ENCODE data around the gene TNPO1.
"Not testable (repeated sequence)": the region's sequence is repeated elsewhere in the genome, so short reads cannot be mapped to it uniquely, and the experiment has no call there.

The TNPO1 gene

DNA sequence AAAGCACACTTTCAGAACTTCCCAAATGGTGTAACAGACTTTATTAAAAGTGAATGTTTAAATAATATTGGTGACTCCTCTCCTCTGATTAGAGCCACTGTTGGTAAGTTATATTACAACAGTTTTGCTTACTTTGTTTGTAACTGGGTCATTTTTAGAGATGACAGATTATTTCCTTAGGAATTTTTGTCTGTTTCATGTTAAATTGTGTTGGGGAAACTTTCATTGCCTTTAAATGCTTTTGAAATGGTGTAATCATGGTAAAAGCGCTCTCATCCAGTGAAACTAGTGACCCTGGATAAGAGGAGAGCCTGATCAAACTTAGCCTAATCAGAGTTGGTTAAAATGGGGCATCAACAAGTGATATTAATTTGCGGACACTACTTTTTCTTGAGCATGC is 39.4 kb downstream of the TNPO1 start:
- DNase-seq: no peak

DNA sequence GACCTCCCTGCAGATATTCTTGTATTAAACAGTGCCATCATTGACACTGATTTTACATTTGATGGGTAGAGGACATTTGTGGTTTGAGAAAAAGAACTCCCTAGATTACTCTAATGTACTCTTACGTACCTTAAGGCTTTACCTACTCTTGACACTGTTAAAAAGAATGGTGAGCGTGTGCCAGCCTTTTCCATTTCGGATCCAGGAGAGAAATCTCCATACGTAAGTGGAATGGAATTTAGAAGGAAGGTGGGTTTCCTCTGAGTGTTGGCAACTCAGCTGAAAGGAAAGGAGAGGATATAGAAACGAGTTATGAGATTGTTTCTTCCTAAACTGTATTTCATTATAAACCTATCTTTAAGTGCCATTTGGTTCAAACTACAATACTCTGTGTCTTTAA is 40.9 kb downstream of the TNPO1 start:
- no peak for DNase-seq

DNA sequence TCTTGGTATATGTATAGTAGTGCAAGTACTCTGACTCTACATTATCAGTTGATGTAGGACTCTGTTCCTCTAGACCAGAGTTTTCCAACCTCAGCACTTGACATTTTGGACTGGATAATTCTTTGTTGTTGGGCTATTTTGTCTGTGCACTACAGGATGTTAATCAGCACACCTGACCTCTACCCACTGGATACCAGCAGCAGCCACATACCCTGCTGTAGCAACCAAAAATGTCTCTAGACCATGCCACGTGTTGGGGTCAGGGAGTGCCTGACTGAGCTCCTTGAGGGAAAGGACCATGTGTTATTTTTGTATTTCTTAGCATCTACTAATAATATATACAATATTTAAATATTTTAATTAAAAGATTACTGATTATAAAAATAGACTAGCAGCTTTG is 42.7 kb downstream of the TNPO1 start:
- no peak for DNase-seq

DNA sequence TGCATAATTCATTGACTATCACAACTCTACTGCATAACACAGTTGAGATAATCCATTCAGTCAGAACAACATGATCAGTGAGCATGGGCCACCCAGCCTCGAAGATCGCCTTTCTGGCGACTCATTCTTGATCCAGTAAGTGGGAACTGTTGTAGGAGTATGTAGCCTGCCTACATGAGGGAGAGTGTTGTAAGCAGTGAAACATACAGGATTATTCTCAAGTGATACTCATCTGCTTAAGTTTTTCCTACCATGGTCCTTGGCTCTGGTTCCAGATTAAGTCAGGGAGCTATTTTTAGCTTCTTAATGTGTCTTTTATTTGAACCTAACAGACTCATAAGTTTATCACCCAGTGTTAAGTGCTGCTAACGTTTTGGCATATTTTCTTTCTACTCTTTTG is 44.0 kb downstream of the TNPO1 start:
- DNase-seq: no peak

DNA sequence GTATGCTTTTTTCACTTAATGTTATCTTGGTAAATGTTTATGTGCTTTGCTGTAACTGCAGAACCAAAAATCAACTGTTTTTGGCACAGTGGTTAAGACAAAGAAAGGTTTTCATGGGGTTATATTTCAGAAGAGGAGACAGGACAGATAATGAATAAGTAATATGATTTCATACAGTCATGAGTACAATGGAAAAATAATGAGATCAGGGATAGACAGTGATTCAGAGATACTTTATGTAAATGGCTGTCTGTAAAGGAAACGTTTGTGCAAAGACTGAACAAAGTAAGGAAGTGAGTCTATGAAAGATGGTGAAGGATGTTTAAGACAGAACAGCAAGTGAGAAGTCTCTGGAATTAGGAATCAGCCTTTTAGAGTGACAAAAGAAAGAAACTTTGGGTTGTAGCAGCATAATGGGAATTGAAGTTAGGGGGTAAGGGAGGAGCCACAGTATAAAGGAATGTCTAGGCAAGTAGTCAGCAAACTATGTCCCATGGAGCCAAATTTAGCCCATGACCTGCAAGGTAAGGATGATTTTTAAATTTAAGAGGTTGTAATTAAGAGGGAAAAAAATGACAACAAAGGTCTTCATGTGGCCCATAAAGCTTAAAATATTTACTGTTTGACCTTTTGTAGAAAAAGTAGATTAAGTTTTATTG is 55.0 kb downstream of the TNPO1 start:
- DNase-seq: no peak

DNA sequence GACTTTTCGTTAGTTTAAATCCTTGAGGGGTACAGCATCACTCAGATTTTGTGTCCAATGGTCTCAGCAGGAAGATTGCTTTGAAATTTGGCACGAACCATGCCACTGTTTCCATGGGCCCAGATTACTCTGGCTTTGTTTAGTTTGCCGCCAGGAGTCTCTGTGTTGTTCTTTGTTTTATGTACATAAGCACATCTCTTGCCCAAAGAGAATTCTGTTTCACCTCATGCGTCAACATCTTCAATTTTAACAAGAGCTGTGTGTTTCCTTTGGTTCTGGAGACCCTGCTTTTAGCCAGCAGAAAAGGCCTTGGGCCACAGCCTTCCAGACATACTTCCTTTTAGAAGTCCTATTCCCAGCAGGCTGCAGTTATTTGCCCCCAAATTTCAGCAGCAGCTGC is 62.4 kb downstream of the TNPO1 start:
- no peak for DNase-seq

- DNase-seq: no peak
These were observed 66.5 kb downstream of the TNPO1 start for GRCh38 chr5:72882989-72883388.

DNA sequence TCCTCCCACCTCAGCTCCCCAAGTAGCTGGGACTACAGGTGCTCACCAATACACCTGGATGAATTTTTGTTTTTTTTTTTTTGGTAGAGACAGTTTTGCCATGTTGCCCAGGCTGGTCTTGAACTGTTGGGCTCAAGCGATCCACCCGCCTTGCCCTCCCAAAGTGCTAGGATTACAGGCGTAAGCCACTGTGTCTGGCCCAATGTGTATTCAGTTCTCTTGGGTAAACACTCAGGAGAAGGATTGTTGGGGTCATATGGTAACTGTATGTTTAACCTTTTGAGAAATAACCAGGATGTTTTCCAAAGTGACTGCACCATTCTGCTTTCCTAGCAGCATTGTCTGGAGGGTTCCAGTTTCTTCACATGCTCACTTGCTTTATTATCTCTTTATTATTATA is 67.4 kb downstream of the TNPO1 start:
- DNase-seq: no peak

GRCh38 chr5:72884892-72885291 is 68.4 kb downstream of the TNPO1 start:
- no peak for DNase-seq

- DNase-seq: no peak
These were observed 69.4 kb downstream of the TNPO1 start for GRCh38 chr5:72885824-72886223.

DNA sequence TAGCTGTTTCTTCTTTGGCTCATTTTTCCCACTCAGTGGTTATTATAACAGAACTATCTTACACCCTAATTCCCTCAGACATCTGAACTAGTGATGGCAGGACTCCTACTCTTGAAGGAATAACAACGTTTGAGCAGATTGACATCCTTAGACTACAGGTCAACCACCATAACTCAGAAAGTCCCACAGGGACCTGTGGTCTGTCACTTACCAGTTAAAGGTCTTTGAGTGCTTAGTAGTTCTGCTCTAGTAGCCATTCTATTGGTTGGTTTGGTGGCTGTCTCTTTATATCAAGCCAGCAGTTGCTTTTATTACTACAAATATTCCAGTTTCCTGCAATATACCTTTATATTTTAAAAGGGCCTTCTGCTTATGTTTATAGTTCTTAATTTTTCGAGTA is 72.1 kb downstream of the TNPO1 start:
- no peak for DNase-seq

DNA sequence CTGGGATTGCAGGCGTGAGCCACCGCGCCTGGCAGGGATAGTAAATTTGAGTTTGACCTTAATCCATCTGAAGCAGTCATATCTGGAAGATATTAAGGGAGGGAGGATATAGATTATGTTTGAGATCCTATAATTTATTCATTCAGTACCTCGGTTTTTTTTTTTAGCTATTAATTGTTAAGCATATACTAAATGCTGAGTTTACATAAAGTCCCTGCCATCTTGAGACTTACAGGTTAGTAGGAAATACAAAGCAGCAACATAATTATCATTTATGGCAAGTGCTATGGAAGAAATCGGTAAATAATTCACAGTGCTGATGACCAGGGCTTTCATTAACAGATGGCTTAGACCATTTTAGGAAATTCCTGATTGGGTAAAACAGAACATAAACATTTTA is 72.9 kb downstream of the TNPO1 start:
- no peak for DNase-seq

DNA sequence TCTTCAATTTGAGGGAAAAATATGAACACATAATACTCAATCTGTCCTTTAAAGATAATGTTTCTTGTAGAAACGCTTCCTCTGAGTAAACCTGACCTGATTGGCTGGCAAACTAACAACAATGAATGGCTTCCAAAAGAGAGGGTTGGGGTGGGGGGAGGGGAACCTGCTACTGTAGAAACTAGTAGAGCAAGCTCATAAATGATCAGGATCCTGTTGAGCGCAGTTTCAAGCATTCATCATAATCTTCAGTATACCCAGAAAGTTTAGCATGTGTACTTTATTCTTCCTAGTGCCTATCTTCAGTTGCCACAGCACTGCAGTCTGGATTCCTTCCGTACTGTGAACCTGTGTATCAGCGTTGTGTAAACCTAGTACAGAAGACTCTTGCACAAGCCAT is 76.4 kb downstream of the TNPO1 start:
- DNase-seq: no peak

- no peak for DNase-seq
These were observed 79.3 kb downstream of the TNPO1 start for GRCh38 chr5:72895758-72896157.

- DNase-seq: no peak
These were observed 90.3 kb downstream of the TNPO1 start for GRCh38 chr5:72906806-72907205.

DNA sequence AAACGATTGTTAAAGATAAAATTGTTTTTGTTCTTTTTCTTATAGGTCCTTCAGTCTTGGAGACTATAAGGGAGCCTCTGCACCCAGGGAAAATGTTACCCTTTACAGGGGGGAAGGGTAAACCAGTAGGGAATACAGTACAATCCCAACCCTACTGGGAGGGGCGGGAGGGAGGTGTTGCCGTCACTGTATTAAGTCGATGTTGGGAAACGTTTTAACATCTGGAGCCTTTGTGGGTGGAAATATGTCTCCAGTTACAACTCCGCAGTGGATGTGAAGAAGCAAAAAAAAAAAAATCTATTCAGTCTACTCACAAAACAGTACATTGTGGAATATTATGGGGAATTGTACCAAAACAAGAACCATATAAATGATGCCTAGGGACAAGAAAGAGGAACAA is 92.2 kb downstream of the TNPO1 start:
- DNase-seq: no peak

DNA sequence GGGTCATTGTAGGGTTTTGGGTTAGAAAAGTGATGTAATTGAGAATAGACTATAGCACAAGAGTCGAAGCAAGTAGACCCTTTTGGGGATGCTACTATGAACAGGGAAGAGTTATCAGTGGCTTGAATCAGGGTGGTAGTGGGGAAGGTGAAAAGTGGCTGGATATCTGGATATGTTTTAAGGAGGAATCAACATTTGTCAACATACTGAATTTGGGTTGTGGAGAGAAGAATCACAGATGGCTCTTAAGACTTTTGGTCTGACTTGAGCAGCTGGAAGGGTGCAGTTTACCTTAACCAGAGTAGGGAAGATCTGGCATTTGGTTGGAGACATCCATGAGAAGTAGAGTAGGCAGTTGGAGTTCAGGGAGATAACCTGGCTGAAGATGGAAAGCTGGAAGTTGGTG is 100.9 kb downstream of the TNPO1 start:
- DNase-seq: no peak

GRCh38 chr5:72920690-72921502 is 104.4 kb downstream of the TNPO1 start:
- DNase-seq: no peak

DNA sequence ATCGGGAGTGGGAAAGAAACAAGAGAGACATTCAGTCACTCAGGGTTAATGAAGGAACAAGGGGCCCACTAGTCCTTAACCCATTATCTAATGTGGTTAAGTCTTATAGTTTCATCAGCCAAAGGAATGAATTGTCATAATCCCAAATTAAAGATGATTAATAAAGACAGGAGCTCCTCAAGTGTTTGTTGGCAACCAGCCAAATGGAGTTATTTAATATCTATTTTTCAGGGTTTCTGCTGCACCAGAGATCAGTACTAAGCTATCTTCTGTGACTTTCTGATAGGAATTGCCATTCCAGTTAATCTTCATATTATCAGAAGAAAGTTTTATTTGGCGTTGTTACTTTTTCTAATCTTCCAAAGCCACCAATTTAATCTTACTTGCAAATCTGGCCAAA is 105.4 kb downstream of the TNPO1 start:
- no peak for DNase-seq

DNA sequence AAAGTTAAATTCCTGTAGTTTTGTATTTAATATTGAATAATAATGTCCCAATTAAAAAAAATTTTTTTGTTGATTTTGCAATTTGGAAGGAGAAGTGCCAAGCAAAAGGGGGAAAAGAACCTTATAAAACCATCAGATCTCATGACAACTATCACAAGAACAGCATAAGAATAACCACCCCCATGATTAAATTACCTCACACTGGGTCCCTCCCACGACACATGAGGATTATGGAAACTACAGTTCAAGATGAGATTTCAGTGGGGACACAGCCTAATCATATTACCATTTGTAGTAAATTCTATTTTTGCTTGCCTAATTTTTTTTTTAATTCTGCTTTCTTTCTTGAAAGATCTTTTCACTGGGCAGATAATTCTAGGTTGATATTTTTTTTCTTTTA is 106.0 kb downstream of the TNPO1 start:
- DNase-seq: no peak

- DNase-seq: no peak
These were observed 109.0 kb downstream of the TNPO1 start for GRCh38 chr5:72925336-72926010.

- DNase-seq: not testable (repeated sequence)
These were observed 116.2 kb downstream of the TNPO1 start for GRCh38 chr5:72932686-72933085.

GRCh38 chr5:72934953-72935725 is 118.7 kb downstream of the TNPO1 start:
- not testable (repeated sequence) for DNase-seq
